Stimulated activated CD4-positive, alpha-beta T cell treated with anti-CD3 and anti-CD28 coated beads, TNF-alpha, amount 100 ng/mL, for 24 hours (primary cell): ENCODE results near the gene HINT2.

Source experiments
- DNase-seq, 3 experiments: peaks; one replicate each; pipeline ENCODE4 v3.0.0-alpha.2; 2020; ENCODE audit warnings: low read depth in 3 of 3

HINT2 gene

DNA sequence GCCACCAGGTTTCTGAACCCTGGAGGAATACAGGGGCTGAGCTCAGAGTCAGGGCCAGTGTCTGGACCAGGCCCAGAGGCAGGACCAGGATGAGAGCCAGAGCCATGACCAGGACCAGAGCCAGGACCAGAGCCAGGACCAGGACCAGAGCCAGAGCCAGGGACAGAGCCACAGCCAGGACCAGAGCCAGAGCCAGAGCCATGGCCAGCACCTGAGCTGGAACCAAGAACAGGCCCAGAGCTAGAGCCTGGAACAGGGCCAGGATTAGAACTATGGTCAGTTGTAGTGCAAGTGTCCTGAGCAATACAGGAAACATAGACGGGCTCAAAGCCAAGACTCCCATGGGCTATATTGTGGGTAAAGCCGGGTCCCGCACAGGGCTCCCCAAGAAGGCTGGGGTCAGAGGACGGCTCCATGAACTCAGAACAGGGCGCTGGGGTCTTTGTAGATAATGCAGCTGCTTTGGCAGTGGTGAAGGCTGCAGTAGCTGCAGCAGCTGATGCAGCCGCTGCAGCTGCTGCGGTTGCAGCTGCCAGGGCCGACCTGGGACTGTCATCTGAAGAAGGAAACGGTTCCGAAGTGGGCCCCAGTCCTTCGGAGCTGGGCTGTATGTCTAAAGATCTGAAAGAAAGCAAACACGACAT, 3.3 kb downstream of the HINT2 start:
- no peak for DNase-seq

DNA sequence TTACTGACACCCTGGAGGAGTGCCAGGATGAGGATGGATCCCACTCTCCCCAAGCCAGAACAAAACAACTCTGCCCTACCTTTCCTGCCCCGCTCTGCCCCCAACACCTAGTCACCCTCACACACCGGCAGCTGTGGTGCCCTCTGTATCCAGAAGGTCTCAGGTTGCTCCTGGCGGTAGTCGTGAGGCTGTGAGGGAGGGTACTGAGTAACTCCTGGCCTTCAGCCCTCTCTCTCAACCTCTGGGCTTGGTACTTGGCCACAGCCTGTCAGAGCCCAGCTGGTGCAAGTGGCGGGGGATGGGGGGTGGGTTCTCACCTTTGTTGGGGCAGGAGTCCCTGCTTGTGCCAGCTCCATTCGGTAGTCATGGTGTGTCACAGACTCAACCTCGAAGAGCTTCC, 4.7 kb downstream of the HINT2 start:
- DNase-seq: no peak

DNA sequence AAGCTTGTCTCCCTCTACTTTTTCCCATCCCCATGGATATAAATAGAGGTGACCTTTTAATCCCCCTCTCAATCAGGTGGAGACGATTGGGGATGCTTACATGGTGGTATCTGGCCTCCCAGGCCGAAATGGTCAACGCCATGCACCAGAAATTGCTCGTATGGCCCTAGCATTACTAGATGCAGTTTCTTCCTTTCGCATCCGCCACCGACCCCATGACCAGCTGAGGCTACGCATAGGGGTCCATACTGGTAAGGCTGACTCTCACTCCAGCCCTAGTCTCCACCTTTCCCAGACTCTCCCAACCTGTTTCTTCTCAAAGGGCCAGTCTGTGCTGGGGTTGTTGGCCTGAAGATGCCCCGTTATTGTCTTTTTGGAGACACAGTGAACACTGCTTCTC, 6.4 kb downstream of the HINT2 start:
- DNase-seq: no peak

DNA sequence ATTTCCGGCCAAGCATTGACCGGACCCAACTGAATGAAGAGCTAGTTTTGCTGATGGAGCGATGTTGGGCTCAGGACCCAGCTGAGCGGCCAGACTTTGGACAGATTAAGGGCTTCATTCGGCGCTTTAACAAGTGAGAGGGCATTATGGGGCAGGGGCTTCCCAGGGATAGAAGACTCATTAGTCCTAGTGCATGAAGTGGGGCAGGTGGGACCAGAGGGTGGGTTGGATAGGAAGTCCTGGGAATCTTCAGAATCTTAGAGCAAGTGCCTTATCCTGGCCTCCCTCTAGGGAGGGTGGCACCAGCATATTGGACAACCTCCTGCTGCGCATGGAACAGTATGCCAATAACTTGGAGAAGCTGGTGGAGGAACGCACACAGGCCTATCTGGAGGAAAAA, 8.7 kb downstream of the HINT2 start:
- no peak for DNase-seq

DNA sequence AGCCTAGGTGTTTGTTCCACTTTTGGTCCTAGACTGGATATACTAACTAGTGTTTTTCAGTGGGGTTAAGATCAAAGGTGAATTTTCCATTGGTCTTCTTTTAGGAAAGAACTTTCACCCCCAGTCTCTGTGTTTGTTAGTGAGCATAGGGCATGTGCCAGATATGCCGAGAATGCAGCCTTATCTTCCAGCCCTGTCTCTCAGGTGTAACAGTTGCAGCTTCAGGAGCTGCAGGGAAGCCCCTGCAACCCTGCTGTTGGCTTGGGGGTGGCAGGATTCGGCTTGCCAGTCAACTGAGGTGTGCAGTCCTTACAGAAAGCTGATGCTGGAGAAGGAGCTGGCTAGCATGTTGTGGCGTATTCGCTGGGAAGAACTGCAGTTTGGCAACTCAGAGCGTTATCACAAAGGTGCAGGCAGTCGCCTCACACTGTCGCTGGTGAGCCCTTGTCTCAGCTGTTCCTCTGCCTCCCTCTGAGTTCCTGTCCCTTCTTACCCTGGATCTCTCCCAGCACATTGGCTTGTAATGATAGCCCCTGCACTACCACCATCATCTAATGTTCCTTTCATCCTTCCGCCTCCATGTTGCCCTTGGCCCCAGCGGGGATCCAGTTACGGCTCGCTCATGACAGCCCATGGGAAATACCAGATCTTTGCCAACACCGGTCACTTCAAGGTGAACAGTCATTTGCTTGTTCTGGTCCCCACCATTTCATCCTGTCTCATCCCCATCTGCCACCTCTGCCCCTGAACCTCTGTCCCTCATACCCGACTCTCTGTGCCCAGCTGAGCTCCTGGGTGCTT, 13.3 kb downstream of the HINT2 start:
- DNase-seq: no peak

DNA sequence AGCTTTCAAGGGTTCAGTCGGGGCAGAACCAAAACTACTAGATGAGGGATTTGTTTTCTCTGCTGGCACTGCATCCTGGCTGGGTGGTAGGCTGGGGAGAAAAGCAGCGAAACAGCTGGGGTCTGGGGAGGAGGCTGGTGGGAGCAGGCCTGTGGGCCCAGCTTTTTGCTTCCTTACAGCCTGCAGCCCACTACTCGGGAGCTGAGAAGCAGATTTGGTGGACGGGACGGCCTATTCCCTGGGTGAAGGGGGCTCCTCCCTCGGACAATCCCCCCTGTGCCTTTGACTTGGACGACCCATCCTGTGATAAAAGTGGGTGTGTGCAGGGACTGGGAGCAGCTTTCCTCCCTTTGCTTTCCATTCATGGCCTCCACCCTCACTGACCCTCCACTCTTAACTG, 14.3 kb downstream of the HINT2 start:
- no peak for DNase-seq

DNA sequence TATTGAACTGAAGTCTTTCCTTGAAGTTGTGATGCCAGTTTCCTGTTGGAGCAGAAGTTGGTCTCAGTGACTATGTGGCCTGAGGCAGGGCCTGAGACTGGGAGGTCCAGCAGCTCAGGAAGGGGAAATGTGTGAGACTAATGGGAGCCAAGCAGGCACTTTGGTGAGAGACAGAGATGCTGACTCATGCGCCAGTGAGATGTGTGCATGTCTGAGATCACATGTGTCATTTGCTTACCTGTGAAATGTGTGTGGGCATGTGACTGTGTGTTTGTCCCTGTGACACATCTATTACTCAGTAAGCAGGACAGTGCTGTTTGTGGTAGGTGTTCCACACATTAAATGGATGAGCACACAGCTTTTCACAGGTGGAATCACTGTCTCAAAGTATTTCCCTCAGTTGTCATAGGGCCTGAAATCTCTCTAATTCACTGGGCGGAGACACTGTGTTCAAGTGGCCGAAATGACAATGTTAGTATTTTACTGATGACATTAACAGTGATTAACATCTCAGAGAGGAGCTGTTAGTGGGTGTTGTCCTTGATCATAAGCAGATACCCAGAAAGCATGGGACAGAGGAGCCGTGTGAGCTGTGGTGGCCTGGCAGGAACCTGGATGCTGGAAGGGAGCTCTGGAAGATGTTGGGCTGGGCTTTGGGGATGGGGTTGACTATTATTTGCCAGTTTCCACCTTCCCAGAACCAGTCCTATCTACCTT, 16.0 kb downstream of the HINT2 start:
- DNase-seq: peak; percentile 22 to 44 (median 41)

DNA sequence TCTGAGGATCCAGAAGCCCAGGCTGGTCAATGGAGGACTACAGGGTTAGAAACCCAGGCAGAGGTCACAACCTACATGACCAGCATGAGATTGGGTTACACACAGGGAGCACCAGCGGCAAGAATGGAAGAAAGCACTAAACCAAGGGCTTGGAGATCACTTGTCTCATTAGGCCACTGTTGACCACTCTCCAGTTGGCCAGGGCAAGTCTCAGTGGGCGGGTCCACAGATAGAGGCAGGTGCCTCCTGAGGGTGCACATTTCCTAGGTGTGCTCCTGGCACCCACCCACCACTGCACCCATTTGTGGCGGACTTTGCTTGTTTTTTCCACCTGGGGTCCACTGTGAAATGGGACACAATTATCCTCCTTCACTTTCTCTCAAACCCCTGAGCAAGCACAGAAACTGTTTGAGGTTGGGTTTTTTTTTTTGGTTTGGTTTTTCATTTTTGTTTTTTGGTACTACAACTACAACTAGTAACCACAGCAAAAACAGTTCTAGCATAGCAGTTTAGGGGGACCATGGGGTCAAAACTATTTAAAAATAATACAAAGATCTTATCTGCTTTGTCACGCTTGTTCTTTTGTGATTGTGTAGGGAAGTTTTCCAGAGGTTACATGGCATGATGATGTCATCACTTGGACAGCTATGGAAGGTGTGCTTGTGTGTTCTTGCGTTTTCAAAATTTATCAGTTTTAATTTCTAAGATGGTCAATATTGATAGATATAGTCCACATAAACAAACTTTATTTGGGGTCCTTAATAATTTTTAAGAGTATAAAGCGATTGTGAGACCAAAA, 17.3 kb downstream of the HINT2 start:
- no peak for DNase-seq

DNA sequence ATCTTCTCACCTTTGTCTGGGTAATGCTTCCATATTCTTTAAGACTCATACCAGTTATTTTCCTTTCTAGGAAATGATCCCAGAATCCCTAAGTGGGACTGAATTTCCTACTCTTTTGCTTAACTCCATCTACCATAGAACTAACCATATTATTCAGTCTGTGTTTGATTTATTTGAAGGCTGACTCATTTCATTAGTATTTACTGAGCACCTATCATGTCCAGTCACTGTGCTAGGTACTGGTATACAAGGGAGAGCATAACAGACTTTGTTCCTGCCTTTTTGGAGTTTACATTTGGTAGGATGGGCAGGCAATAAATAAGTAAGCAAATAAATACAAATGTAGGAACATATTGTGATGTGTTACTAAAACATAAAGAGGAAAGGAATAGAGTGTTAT, 19.1 kb downstream of the HINT2 start:
- no peak for DNase-seq

DNA sequence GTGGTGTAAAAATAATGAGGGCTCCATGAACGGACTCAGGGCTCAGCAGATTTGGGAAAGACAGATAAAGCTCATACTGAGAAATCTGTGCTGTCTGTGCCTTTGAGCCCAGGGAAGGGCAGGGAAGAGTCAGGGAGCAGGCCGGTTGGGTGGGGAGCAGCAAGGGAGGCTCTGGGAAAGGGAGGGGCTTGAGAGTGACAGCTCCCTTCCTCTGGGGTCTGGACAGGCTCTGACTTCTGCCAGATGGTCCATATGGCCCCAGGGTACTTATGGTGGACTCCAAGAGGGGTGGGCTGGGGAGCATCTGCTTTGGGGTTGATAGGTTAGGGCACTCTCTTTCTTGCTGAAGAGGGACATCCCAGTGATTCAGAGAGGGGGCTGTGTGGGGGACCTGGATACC, 21.4 kb downstream of the HINT2 start:
- no peak for DNase-seq

DNA sequence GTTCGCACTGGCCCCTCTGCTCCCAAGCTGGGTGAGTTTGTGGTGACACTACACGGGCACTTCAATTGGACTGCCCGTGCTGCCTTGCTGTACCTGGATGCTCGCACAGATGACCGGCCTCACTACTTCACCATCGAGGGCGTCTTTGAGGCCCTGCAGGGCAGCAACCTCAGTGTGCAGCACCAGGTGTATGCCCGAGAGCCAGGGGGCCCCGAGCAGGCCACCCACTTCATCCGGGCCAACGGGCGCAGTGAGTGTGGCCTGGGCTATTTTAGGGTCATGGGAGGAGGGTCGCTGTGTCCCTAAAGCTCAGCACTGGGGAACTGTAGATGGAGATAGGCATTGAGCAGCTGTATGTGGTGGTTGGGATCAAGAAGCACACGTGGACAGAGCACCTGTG, 22.0 kb downstream of the HINT2 start:
- no peak for DNase-seq

DNA sequence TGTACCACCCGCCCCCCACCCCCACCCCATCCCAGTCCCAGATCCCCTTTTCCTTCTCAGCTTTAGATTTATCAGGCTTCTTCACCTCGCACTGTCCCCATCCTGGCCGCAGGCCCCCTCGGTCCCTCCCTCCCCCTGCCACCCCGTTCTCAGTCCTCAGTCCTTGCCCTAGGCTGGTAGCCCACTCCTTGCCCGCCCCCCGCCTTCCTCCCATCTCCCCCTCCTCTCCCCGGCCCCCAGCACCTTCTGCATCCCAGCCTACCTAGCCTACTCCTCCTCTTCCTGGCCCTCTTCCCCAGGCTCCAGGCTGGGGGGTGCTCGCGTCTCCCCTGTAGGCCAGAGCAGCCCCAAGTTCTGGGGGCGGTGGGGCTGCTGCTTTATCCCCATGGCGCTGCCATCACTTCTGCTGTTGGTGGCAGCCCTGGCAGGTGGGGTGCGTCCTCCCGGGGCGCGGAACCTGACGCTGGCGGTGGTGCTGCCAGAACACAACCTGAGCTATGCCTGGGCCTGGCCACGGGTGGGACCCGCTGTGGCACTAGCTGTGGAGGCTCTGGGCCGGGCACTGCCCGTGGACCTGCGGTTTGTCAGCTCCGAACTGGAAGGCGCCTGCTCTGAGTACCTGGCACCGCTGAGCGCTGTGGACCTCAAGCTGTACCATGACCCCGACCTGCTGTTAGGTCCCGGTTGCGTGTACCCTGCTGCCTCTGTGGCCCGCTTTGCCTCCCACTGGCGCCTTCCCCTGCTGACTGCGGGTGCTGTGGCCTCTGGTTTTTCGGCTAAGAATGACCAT, 22.6 kb downstream of the HINT2 start:
- DNase-seq: no peak

DNA sequence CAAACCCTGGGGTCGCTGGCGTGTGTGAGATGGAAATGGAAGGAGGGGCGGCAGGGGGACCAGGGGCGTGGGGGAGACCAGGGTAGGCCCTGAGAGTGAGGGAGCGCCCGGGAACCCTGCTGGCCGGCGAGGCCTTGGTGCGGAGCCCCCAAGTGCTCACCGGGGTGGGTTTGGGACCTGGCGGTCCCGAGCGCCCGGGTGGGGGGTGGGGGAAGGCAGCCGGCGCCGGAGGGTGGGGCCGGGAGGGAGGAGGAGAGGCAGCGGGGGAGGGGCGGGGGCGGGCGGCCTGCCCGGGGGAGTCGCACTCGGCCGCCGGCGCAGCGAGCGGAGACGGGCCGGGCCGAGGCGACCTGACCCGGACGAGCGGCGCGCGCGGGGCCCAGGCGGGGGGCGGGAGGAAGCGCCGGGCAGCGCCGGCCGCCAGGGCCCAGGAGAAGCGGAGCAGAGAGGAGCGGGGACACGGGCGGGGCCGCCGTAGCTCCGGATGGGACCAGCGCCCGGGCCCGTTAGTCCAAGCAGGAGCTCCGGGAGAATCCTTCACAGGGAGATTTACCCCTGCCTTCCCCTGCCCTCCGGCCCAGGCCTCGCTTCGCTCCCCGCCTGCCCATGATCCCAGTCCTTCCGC, 23.4 kb downstream of the HINT2 start, which contains the start of gene NPR2:
NPR2 (plus strand) TSS at position 295 of the 625 bp plus-strand sequence. CDS start 818 bp downstream, outside the sequence.
- DNase-seq: no peak

DNA sequence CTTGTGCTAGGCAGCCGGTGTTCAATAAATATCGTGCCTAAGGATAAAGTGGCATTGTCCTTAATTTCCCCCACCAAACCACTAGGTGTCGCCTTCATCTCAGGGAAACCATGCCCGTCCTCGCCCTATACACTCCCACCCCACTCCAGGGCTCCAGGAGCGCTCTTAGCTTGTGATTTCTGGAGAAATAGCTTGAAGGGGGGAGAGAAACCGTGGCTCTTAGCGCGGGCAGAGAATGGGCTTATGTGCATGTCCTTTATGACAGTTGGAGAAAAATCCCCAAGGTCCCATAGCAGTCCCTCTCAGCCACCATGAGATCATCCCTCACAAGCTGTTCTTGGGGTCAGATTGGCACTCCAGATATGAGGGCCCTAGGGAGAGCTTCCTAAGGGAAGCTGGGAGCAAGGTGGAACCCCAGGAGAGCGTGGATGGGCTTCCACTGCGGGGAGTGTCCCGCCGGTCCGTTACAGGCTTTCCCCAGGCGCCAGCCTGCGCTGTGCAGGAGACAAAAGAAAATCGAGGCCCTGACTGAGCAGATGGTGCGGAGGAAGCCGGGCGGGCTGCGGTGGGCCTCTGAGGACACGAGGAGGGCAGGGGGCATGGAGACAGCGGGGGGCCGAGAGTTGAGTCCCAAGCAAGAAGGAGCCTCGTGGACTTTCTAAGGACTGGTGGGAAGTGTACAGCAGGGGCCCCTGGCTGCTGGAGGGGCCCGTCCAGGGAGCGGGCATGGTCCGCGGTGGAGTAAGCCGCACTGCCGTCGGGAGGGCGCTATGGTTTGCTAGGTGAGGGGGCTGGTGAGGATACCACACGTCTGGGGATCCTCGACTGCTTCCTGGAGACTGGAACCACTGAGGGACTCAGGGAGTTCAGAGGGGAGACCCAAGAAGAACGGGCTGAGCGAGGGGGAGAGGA, 24.2 kb downstream of the HINT2 start:
- DNase-seq: peak; percentile 18 to 34 (median 34)

DNA sequence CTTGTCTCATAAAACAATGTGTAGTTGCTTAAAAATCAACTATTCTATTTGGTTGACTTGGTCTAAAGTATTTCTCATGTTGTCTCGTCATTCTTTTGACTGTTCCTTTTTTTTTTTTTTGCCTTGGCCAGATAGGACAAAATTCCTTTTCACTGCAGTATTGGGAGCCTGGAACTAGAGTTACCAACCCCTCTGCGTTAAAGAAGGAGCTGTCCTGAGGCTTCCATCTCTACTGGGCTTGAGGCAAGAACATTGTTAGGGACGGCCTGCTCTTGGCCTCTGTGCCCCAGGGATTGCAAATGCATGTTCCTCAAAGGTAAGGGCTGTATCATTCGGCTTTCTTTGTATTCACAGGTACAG, 24.8 kb downstream of the HINT2 start:
- DNase-seq: no peak

DNA sequence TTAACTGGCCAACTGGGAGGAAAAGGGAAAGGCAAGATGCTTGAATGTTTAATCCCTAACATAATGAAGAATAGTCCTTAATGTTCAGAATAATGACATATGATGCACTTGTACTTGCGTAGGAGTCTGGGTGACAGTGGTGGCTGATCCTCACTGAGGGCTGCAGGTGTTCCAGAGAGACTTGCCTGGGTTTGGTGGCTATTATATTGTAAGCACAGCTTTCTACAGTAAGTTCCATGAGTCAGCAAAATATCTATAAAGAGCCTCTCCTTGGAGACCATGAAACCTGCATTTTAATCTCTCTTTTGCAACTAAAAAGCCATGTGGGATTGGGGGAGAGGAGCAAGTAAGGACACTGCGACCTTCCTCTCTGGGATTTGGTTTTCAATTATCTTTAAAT, 25.3 kb downstream of the HINT2 start:
- DNase-seq: no peak

DNA sequence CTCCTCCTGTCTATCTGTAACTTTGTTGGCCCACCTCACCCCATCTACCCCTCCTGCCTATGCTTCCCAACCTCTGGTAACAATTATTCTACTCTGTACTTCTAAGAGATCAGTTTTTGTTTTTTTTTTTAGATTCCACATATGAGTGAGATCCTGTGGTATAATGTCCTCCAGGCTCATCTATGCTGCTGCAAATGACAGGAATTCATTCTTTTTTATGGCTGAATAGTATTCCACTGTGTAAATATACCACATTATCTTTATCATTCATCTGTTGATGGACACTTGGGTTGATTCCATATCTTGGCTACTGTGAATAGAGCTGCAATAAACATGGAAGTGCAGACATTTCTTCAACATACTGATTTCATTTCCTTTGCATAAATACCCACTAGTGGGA, 31.4 kb downstream of the HINT2 start:
- no peak for DNase-seq

DNA sequence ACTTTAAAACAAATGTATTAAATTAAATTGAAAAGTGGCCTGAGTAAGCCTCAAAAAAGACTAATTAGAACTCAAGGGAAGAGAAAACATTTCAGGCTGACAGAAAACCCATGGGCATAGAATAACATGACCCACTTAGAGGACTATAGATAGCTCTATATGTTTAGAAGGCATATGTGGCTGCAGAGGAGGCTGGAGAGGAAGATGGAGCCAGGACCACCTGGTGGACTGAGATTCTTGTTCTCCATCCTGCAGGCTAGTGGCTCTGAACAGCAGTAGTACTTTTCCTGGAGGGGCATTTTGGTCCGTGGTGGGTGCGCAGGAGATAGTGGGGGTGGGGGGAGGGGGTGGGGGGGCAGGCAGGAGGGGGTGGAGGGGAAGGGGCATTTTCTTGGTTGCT, 33.8 kb downstream of the HINT2 start:
- no peak for DNase-seq

DNA sequence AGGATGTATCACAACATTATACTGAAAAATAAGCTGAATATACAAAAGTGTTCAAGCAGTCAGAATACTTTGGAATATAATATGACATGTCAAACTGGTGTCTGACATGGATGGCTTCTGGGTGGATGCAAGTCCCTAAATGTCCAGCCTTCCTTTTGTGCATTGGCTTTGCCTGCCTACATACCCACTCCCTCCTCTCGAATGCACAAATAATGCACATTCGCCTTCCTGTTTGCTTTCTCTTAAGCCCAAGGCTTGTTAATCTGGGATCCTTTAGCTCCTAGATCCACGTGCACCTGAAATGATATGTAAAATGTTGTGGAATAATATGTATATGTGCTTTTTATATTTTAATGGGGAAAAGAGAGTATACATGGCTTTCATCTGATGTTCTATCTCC, 36.3 kb downstream of the HINT2 start:
- no peak for DNase-seq

DNA sequence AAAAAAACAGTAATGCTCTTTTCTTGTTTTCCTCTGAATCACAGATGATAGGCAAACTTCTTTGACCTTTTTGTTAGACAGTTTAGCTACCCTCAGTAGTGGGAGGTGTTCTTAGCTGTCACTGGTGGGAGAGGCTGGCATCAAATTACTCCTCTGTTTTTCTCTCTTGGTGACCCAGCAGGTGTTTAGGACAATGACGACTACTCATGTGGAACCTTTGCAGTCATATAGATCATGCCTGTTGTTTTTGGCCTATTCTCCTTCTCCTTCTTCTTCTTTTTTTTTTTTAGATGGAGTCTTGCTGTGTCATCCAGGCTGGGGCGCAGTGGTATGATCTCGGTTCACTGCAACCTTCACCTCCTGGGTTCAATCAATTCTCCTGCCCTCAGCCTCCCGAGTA, 38.8 kb downstream of the HINT2 start:
- no peak for DNase-seq
